Stimulated activated CD4-positive, alpha-beta T cell treated with anti-CD3 and anti-CD28 coated beads, TNF-alpha, amount 100 ng/mL, for 24 hours (primary cell): ENCODE results near the gene BBS9.
"Not testable (repeated sequence)": the region's sequence is repeated elsewhere in the genome, so short reads cannot be mapped to it uniquely, and the experiment has no call there.

Source experiments
- DNase-seq, 3 experiments: peaks; one replicate each; pipeline ENCODE4 v3.0.0-alpha.2; 2020; ENCODE audit warnings: low read depth in 3 of 3

Gene BBS9

GRCh38 chr7:33428415-33428814, 299.1 kb downstream of the BBS9 start:
- no peak for DNase-seq

- no peak for DNase-seq
Measured at GRCh38 chr7:33431543-33431942, 302.2 kb downstream of the BBS9 start.

GRCh38 chr7:33432821-33433220, 303.5 kb downstream of the BBS9 start:
- no peak for DNase-seq

GRCh38 chr7:33433357-33433756, 304.0 kb downstream of the BBS9 start:
- no peak for DNase-seq

- DNase-seq: no peak
Measured at GRCh38 chr7:33444511-33444910, 315.1 kb downstream of the BBS9 start.

- no peak for DNase-seq
Measured at GRCh38 chr7:33446551-33446950, 317.2 kb downstream of the BBS9 start.

- no peak for DNase-seq
Measured at GRCh38 chr7:33448035-33448434, 318.7 kb downstream of the BBS9 start.

- no peak for DNase-seq
Measured at GRCh38 chr7:33449847-33450246, 320.5 kb downstream of the BBS9 start.

- DNase-seq: no peak
Measured at GRCh38 chr7:33452805-33453502, 323.6 kb downstream of the BBS9 start.

- no peak for DNase-seq
Measured at GRCh38 chr7:33457039-33457438, 327.7 kb downstream of the BBS9 start.

GRCh38 chr7:33458581-33458980, 329.2 kb downstream of the BBS9 start:
- no peak for DNase-seq

- no peak for DNase-seq
Measured at GRCh38 chr7:33459340-33459751, 330.0 kb downstream of the BBS9 start.

- no peak for DNase-seq
Measured at GRCh38 chr7:33463131-33463530, 333.8 kb downstream of the BBS9 start.

- DNase-seq: no peak
Measured at GRCh38 chr7:33466203-33466602, 336.8 kb downstream of the BBS9 start.

GRCh38 chr7:33471636-33472242, 342.4 kb downstream of the BBS9 start:
- no peak for DNase-seq

- no peak for DNase-seq
Measured at GRCh38 chr7:33472348-33473025, 343.1 kb downstream of the BBS9 start.

GRCh38 chr7:33477719-33478480, 348.5 kb downstream of the BBS9 start:
- no peak for DNase-seq

GRCh38 chr7:33484476-33484875, 355.1 kb downstream of the BBS9 start:
- DNase-seq: not testable (repeated sequence)

GRCh38 chr7:33485747-33486493, 356.6 kb downstream of the BBS9 start:
- DNase-seq: no peak

GRCh38 chr7:33486633-33487032, 357.3 kb downstream of the BBS9 start:
- no peak for DNase-seq

GRCh38 chr7:33487998-33488682, 358.8 kb downstream of the BBS9 start:
- DNase-seq: no peak
